GM12801 (cell line): Measurements from ENCODE around the gene NKAPL.

Experiments used
- CTCF ChIP-seq: IDR thresholded peaks from one replicate; pipeline ENCODE4 v1.5.1; 2011; ENCODE audit warnings: control low read depth; ENCODE audit not compliant: insufficient read length; ENCODE audit errors: extremely low read depth

NKAPL gene

GRCh38 chr6:28291573-28291972 lies 32.5 kb downstream of the NKAPL start:
- TF ChIP-seq CTCF: no peak

GRCh38 chr6:28295326-28295725 lies 36.2 kb downstream of the NKAPL start:
- TF ChIP-seq CTCF: no peak

- TF ChIP-seq CTCF: no peak
Observed at GRCh38 chr6:28296520-28297060, 37.5 kb downstream of the NKAPL start.

GRCh38 chr6:28303570-28303969 lies 44.5 kb downstream of the NKAPL start:
- no peak for TF ChIP-seq CTCF
